ENCODE measurements around the gene FAM124A.
A peak's percentile ranks its signal among the peaks of the same experiment; 100 is the strongest.

DNA sequence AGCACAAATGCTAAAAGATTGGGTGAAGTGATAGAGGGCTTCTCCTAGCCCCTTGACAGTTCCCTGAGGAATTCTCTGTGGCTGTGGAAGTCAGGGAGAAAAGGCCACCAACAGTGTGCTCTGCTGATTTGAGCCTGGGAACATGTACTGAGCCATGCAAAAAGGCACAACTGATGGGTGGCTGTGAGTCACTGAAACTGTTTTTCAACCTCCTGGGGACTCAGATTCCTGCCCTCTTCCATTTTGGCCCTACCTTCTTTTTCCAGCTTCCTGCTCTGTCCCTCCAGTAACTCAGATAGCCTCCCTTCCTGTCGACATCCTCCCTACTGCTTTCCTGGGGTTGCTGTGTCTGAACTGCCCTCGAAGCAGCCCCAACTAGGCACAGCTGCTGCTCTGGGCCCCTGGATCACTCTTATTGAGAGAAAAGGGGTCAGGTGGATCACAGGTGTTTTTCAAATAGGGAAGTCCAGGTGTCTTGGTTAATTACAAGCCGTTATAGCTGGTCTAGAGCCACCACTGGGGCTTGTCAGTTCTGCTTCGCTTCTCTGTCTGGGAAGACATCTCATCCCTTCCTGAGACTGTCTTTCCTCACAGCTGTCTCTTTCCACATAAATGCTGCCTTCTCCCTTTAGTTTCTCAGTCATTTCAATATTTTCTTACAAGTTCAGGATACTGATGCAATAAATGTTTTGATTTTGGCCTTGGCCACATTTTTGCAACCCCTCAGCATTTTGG is 13.7 kb downstream of the FAM124A start:
- TF ChIP-seq POLR2AphosphoS5 (IDR thresholded peaks at IDR 0.05) (peak in 1 of 2 donors; percentile 28), POLR2A (IDR thresholded peaks at IDR 0.05) (no peak), EP300 (IDR thresholded peaks at IDR 0.05) (no peak)
- TF ChIP-seq, protein P1, sequence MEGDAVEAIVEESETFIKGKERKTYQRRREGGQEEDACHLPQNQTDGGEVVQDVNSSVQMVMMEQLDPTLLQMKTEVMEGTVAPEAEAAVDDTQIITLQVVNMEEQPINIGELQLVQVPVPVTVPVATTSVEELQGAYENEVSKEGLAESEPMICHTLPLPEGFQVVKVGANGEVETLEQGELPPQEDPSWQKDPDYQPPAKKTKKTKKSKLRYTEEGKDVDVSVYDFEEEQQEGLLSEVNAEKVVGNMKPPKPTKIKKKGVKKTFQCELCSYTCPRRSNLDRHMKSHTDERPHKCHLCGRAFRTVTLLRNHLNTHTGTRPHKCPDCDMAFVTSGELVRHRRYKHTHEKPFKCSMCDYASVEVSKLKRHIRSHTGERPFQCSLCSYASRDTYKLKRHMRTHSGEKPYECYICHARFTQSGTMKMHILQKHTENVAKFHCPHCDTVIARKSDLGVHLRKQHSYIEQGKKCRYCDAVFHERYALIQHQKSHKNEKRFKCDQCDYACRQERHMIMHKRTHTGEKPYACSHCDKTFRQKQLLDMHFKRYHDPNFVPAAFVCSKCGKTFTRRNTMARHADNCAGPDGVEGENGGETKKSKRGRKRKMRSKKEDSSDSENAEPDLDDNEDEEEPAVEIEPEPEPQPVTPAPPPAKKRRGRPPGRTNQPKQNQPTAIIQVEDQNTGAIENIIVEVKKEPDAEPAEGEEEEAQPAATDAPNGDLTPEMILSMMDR (IDR thresholded peaks at IDR 0.05) = no peak

All from upper lobe of left lung (tissue), 4 donors.